CD8-positive, alpha-beta memory T cell (primary cell): ENCODE measurements around the gene ADORA1. TPM values are rescaled to one million over a fixed set of nuclear protein-coding genes. Genes with fewer than 3 reads are reported as not detected.

Experiments
- CTCF ChIA-PET: fragments of 350-600 bp; sonication (Branson Sonifier 250); formaldehyde crosslinking; loops from one replicate; lab custom pipeline; 2021; ENCODE audit warnings: antibody characterized with exemption; lab: Charles Lee
- POLR2A ChIA-PET: fragments of 350-600 bp; sonication (Branson Sonifier 250); formaldehyde crosslinking; loops from one replicate; lab custom pipeline; 2021; ENCODE audit warnings: antibody characterized with exemption; lab: Charles Lee
- DNase-seq, 5 donors: peaks; one replicate each; pipeline versions ENCODE4 v3.0.0 to v3.0.0-alpha.2; 2020 to 2022; ENCODE audit warnings: mixed read lengths in 1 of 5
- H3K27ac ChIP-seq: one replicate; pipeline ENCODE4 v1.7.0; 2013; ENCODE audit warnings: low read depth, mild to moderate bottlenecking, low read length, moderate library complexity
- H3K27me3 ChIP-seq: 2 replicates; pipeline ENCODE4 v1.7.0; 2013; ENCODE audit warnings: low read length, mild to moderate bottlenecking; ENCODE audit not compliant: insufficient read depth, poor library complexity, severe bottlenecking
- H3K36me3 ChIP-seq: 2 replicates; pipeline ENCODE4 v1.7.0; 2013; ENCODE audit warnings: mild to moderate bottlenecking, low read length, moderate library complexity; ENCODE audit not compliant: insufficient read depth
- H3K4me1 ChIP-seq: 2 replicates; pipeline ENCODE4 v1.7.0; 2013; ENCODE audit warnings: mild to moderate bottlenecking, low read length, moderate library complexity; ENCODE audit not compliant: insufficient read depth
- H3K4me3 ChIP-seq: 2 replicates; pipeline ENCODE4 v1.7.0; 2013; ENCODE audit warnings: mild to moderate bottlenecking, low read length
- H3K9me3 ChIP-seq: 2 replicates; pipeline ENCODE4 v1.7.0; 2013; ENCODE audit warnings: mild to moderate bottlenecking, low read length
- H3K27ac Mint-ChIP-seq, 8 donors: one replicate each; pipeline ENCODE4 v1.8.0; 2020 to 2021; ENCODE audit warnings: mixed read lengths in 8 of 8, mild to moderate bottlenecking in 6 of 8, inconsistent platforms in 3 of 8, moderate library complexity in 3 of 8
- H3K27me3 Mint-ChIP-seq, 2 donors: one replicate each; pipeline ENCODE4 v1.8.0; 2020 to 2021; ENCODE audit warnings: mixed read lengths in 2 of 2, mild to moderate bottlenecking in 1 of 2, moderate library complexity in 1 of 2
- H3K36me3 Mint-ChIP-seq, 3 donors: one replicate each; pipeline ENCODE4 v1.8.0; 2020 to 2021; ENCODE audit warnings: mixed read lengths in 3 of 3, inconsistent platforms in 1 of 3, mild to moderate bottlenecking in 1 of 3
- H3K4me1 Mint-ChIP-seq, 3 donors: one replicate each; pipeline ENCODE4 v1.8.0; 2020 to 2021; ENCODE audit warnings: mixed read lengths in 3 of 3, inconsistent platforms in 1 of 3, mild to moderate bottlenecking in 1 of 3
- H3K4me3 Mint-ChIP-seq, 7 donors: one replicate each; pipeline ENCODE4 v1.8.0; 2020 to 2021; ENCODE audit warnings: mixed read lengths in 7 of 7, mild to moderate bottlenecking in 6 of 7, moderate library complexity in 4 of 7, inconsistent platforms in 2 of 7
- H3K9me3 Mint-ChIP-seq, 5 donors: one replicate each; pipeline ENCODE4 v1.8.0; 2020 to 2022; ENCODE audit warnings: mixed read lengths in 5 of 5, mild to moderate bottlenecking in 3 of 5, moderate library complexity in 2 of 5, inconsistent platforms in 1 of 5
- polyA plus RNA-seq: library from polyadenylated mRNA; unstranded; fragments of 300-500 nt; fragmentation: Illumina TruSeq; gene quantifications from one replicate; pipeline ENCODE4 v1.2.3, GENCODE V29; 2021
- total RNA-seq, 2 experiments: library from RNA; stranded (reverse); gene quantifications; one replicate each; pipeline ENCODE4 v1.2.3, GENCODE V29; 2021

The ADORA1 gene
- total and polyA plus RNA-seq, 3 experiments from 2014 or later: not detected

DNA sequence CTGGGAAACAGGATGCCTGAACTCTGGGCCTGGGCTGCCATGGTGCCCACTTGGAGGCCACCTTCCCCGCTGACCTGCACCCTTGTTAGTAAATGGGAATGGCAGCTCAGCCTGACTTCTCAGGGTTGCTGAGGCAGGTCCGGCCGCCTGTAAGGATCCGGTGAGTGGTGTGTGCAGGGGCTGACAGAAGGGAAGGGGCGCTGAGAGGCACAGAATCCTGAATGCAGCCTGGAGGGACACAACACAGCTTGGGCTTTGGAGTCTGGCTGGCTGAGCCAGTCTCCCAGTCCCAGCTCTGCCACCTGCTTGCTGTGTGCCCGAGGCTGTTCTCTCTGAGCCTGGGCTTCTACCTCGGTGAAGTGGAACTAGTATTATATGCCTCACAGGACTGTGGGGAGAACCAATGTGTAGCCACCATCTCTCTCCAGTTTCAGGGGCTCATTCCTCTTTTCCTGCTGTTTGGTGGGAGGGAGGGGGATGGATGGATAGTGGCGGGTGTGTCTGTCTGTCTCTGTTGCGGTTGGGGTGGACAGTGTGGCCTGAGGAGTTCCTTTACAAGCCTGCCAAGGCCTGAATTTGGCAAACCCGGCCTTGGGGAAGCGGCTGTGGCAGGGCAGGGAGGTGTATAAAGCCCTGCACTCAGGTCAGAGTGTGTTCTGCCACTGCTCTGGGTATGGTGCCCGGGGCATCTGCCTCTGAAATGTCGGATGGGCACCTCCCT lies 18.0 kb downstream of the ADORA1 start:
- H3K4me1 ChIP-seq: no peaks in the 10 kb centered on the region
- no peaks in the 10 kb centered on the region for H3K36me3 ChIP-seq
- H3K27ac ChIP-seq: no peak overlapping the region
- no peak for DNase-seq
- Mint-ChIP-seq H3K9me3 (peaks cover 0 to 8% (median 2%) of the 10 kb centered on the region in 5 donors), H3K4me3 (no peak overlapping the region), H3K4me1 (no peaks in the 10 kb centered on the region), H3K27me3 (peaks cover 4 to 9% of the 10 kb centered on the region in 2 donors), H3K36me3 (no peaks in the 10 kb centered on the region), H3K27ac (peak overlapping the region in 1 of 8 donors; percentile 50)
- H3K27me3 ChIP-seq: no peaks in the 10 kb centered on the region
- ChIA-PET CTCF (no interaction called here), POLR2A (no interaction called here)
- no peak overlapping the region for H3K4me3 ChIP-seq
- no peaks in the 10 kb centered on the region for H3K9me3 ChIP-seq

DNA sequence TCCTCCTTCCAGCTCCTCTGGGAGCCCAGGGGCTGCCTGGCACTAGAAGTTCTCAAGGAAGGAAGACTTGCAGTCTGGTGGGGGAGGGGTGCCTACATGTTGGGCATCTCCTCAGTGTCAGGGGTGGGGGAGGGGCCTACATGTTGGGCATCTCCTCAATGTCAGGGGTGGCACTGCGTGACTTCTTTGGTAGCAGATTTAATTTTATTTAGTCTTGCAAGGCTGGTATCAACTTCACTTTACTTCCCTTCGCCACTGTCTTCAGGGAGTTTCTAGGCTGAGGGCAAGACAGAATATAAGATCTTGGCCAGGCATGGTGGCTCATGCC lies 18.5 kb downstream of the ADORA1 start:
- CTCF ChIA-PET: no interaction called here

DNA sequence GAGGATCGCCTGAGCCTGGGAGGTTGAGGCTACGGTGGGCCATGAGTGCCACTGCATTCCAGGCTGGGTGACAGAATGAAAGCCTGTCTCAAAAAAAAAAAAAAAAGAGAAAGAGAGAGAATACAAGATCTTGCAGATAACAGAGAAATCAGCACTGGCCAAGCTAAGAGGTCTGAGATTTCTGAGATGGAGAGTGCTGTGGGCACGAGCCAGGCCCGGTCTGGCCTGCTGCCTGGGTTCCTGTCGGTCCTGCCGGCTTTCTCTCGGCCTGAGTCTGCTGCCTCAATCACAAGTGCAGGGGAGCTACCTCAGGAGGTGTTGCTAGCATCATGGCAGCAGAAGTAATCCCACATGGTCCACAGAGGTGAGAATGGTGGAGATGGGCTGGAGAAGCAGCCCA lies 19.0 kb downstream of the ADORA1 start:
- Histone ChIP-seq H3K27me3 (no peaks in the 10 kb centered on the region), H3K4me1 (no peaks in the 10 kb centered on the region), H3K9me3 (no peaks in the 10 kb centered on the region), H3K36me3 (no peaks in the 10 kb centered on the region), H3K4me3 (no peak overlapping the region), H3K27ac (no peak overlapping the region)
- H3K4me1 Mint-ChIP-seq: no peaks in the 10 kb centered on the region
- H3K27me3 Mint-ChIP-seq: peaks cover 7 to 11% of the 10 kb centered on the region in 2 donors
- H3K9me3 Mint-ChIP-seq: peaks cover 0 to 8% (median 2%) of the 10 kb centered on the region in 5 donors
- POLR2A ChIA-PET: no interaction called here
- H3K27ac Mint-ChIP-seq: peak overlapping the region in 1 of 8 donors; percentile 29
- H3K4me3 Mint-ChIP-seq: no peak overlapping the region
- DNase-seq: no peak
- no peaks in the 10 kb centered on the region for H3K36me3 Mint-ChIP-seq
- CTCF ChIA-PET: no interaction called here

More for the DNA sequence above, 18.5 kb downstream of the ADORA1 start:
- Histone ChIP-seq H3K27me3 (no peaks in the 10 kb centered on the region), H3K4me3 (no peak overlapping the region), H3K4me1 (no peaks in the 10 kb centered on the region), H3K36me3 (no peaks in the 10 kb centered on the region), H3K27ac (no peak overlapping the region), H3K9me3 (no peaks in the 10 kb centered on the region)
- peaks cover 0 to 8% (median 2%) of the 10 kb centered on the region in 5 donors for H3K9me3 Mint-ChIP-seq
- no peak for DNase-seq
- no peak overlapping the region for H3K27ac Mint-ChIP-seq
- H3K36me3 Mint-ChIP-seq: no peaks in the 10 kb centered on the region
- H3K27me3 Mint-ChIP-seq: peaks cover 4 to 11% of the 10 kb centered on the region in 2 donors
- POLR2A ChIA-PET: no interaction called here
- H3K4me1 Mint-ChIP-seq: no peaks in the 10 kb centered on the region
- H3K4me3 Mint-ChIP-seq: no peak overlapping the region

DNA sequence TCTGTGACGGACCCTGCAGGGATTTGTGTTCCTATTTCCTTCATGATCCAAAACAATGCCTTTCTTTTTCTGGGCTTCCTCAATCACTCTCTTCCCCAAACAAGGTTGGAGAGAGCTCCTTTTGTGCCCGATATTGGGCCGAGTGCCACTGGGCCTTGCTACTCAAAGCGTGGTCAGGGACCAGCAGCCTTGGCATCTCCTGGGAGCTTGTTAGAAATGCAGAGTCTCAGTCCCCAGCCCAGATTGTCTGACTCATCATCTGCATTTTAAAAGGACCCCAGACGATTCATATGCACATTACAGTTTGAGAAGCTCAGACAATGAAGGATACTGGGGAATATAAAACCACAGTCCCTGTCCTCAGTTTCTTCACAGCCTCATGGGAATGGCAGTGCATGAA lies 19.9 kb downstream of the ADORA1 start:
- POLR2A ChIA-PET: no interaction called here

DNA sequence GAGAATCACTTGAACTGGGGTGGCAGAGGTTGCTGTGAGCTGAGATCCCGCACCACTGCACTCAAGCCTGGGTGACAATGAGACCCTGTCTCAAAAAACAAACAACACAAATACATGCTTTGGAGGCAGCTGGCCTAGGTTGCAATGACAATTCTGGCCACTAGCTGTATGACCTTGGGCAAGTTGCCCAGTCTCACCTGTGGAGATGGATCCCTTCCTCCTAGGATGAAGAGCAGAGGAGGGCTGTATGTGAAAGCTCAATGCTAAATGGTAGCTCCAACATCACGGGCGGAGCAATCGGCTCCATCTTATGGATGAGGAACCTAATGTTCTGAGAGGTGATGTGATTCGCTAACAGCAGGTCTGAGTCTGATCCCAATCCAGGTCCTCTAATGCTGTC lies 20.6 kb downstream of the ADORA1 start:
- CTCF ChIA-PET: interaction anchor here (1.1 kb wide), 1 partner anchor 14 kb away, joined by 4 read pairs; no protein-coding TSS in a partner anchor
- H3K27me3 ChIP-seq: no peaks in the 10 kb centered on the region
- no peaks in the 10 kb centered on the region for H3K36me3 ChIP-seq
- H3K4me3 ChIP-seq: no peak overlapping the region
- no peak for DNase-seq
- POLR2A ChIA-PET: no interaction called here
- Mint-ChIP-seq H3K4me1 (no peaks in the 10 kb centered on the region), H3K4me3 (no peak overlapping the region), H3K36me3 (no peaks in the 10 kb centered on the region), H3K9me3 (peaks cover 0 to 5% (median 2%) of the 10 kb centered on the region in 5 donors), H3K27ac (no peak overlapping the region), H3K27me3 (peaks cover 7 to 11% of the 10 kb centered on the region in 2 donors)
- no peak overlapping the region for H3K27ac ChIP-seq
- H3K9me3 ChIP-seq: no peaks in the 10 kb centered on the region
- H3K4me1 ChIP-seq: no peaks in the 10 kb centered on the region

More for the DNA sequence above, 19.9 kb downstream of the ADORA1 start:
- Mint-ChIP-seq H3K9me3 (peaks cover 0 to 5% (median 2%) of the 10 kb centered on the region in 5 donors), H3K36me3 (no peaks in the 10 kb centered on the region), H3K27me3 (peaks cover 7 to 11% of the 10 kb centered on the region in 2 donors), H3K4me3 (no peak overlapping the region), H3K27ac (no peak overlapping the region), H3K4me1 (no peaks in the 10 kb centered on the region)
- Histone ChIP-seq H3K27me3 (no peaks in the 10 kb centered on the region), H3K27ac (no peak overlapping the region), H3K9me3 (no peaks in the 10 kb centered on the region), H3K36me3 (no peaks in the 10 kb centered on the region), H3K4me3 (no peak overlapping the region), H3K4me1 (no peaks in the 10 kb centered on the region)
- CTCF ChIA-PET: interaction anchor here (1.1 kb wide), 1 partner anchor 15 kb away, joined by 4 read pairs; no protein-coding TSS in a partner anchor
- DNase-seq: no peak

DNA sequence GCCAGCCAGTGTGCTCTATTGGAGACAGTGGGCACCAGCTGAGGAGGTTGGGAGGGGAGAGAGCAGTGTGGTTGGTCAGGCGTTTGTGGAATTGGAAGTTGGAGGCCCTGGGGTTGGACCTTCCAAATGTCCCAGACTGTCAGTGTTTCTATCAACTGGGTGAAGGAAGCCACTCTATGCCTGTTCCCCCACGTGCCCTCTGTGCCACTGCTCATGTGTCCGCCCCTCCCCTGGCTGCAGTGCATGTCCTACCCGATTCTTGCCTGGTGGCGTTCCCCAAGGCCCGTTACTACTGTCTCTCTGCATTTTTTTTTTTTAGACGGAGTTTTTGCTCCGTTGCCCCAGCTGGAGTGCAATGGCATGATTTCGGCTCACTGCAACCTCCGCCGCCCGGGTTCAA lies 21.1 kb downstream of the ADORA1 start:
- peaks cover 11% of the 10 kb centered on the region in 2 donors for H3K27me3 Mint-ChIP-seq
- Histone ChIP-seq H3K27ac (no peak overlapping the region), H3K9me3 (no peaks in the 10 kb centered on the region), H3K36me3 (no peaks in the 10 kb centered on the region), H3K4me3 (no peak overlapping the region), H3K27me3 (no peaks in the 10 kb centered on the region), H3K4me1 (no peaks in the 10 kb centered on the region)
- H3K4me3 Mint-ChIP-seq: no peak overlapping the region
- POLR2A ChIA-PET: no interaction called here
- peaks cover 0 to 4% (median under 1%) of the 10 kb centered on the region in 5 donors for H3K9me3 Mint-ChIP-seq
- no peak for DNase-seq
- no peak overlapping the region for H3K27ac Mint-ChIP-seq
- no peaks in the 10 kb centered on the region for H3K4me1 Mint-ChIP-seq
- H3K36me3 Mint-ChIP-seq: no peaks in the 10 kb centered on the region
- CTCF ChIA-PET: interaction anchor here (1.1 kb wide), 1 partner anchor 14 kb away, joined by 4 read pairs; no protein-coding TSS in a partner anchor

DNA sequence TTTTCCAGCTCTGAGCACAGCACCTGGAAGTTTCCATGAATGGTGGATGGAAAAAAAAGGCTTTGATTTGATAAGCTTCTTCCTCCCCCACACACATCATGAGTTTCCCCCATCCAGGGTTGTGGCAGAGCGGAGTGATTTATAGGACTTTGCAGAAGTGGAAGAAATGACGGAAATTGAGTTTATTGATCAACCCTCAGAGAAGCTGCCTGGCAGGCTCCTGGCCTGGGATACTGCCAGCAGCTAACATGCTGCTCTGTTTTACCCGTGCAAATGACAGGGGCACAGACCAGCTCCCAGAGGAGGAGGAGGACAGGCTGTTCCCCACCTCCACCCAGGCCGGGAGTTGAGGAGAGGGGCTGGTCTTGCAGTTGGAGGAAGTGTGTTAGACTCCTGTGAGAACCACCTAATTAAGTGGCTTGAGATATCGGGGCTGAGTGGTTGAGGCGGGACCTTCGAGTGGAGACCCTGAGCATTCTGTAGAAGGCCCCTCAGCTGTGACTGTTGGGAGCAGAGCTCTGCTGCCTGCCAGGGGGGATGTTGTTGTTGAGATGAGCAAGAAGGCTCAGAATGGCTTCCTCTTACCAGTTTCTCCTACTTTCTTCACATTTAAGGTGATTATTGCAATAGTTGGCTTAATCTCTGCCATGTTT lies 21.8 kb downstream of the ADORA1 start:
- Mint-ChIP-seq H3K4me1 (no peaks in the 10 kb centered on the region), H3K4me3 (no peak overlapping the region), H3K27ac (peak overlapping the region in 2 of 8 donors; percentile 42 to 82), H3K36me3 (no peaks in the 10 kb centered on the region), H3K27me3 (peaks cover 11 to 14% of the 10 kb centered on the region in 2 donors), H3K9me3 (no peaks in the 10 kb centered on the region)
- H3K4me3 ChIP-seq: no peak overlapping the region
- no peaks in the 10 kb centered on the region for H3K4me1 ChIP-seq
- H3K36me3 ChIP-seq: no peaks in the 10 kb centered on the region
- DNase-seq: no peak
- no peaks in the 10 kb centered on the region for H3K27me3 ChIP-seq
- no peaks in the 10 kb centered on the region for H3K9me3 ChIP-seq
- ChIA-PET CTCF (no interaction called here), POLR2A (no interaction called here)
- H3K27ac ChIP-seq: no peak overlapping the region
